H1 (cell line): ENCODE measurements around the gene NFIA. TPM values are rescaled to one million over a fixed set of nuclear protein-coding genes. Genes with fewer than 3 reads are reported as not detected.

Experiments used
- BRCA1 ChIP-seq: IDR thresholded peaks from 2 replicates; pipeline ENCODE4 v1.6.1; 2012; ENCODE audit warnings: low read depth, low read length, improper control_type of control experiment
- HDAC6 ChIP-seq: IDR thresholded peaks from one replicate; pipeline ENCODE4 v1.7.1; 2012; ENCODE audit warnings: low read depth, mild to moderate bottlenecking, inconsistent platforms, low read length, moderate library complexity
- KDM1A ChIP-seq: fragments of 200-600, 300-600 bp; sonication (generic); IDR thresholded peaks from 2 replicates; pipeline ENCODE4 v1.7.1; 2016; ENCODE audit warnings: mild to moderate bottlenecking, low read length, borderline replicate concordance
- SUZ12 ChIP-seq: fragments of 200-600 bp; sonication (generic); IDR thresholded peaks from 2 replicates; pipeline ENCODE4 v1.6.1; 2012; ENCODE audit warnings: mild to moderate bottlenecking, inconsistent platforms, low read length, moderate library complexity, mixed read lengths
- polyA plus RNA-seq, 7 experiments: library from polyadenylated mRNA; depleted of rRNA in 3 of 7; stranded (reverse) in 5 of 7; unstranded in 2 of 7; fragments of >200 nt in 5 of 7; fragments of 200-250 nt in 2 of 7; gene quantifications; 1 replicate in 5 of 7; 2 replicates in 1 of 7; 4 replicates in 1 of 7; pipeline versions ENCODE4 v1.2.1 to v1.2.3, GENCODE V29; 2011 to 2013; ENCODE audit warnings: missing spikeins in 2 of 7, mixed read lengths in 2 of 7
- total RNA-seq: library from RNA; stranded (reverse); fragmentation: NEBNext Ultra II Directional; extraction: Animal tissue kit (Norgen Biotek cat#: 25700); gene quantifications from 2 replicates; pipeline ENCODE4 v1.2.1, GENCODE V29; 2021

Gene NFIA
- total and polyA plus RNA-seq, 2 of the 8 experiments (the other 6 are each of a cell fraction or from before 2014, with no cell fraction given), result 1.8 to 2.3 TPM

DNA sequence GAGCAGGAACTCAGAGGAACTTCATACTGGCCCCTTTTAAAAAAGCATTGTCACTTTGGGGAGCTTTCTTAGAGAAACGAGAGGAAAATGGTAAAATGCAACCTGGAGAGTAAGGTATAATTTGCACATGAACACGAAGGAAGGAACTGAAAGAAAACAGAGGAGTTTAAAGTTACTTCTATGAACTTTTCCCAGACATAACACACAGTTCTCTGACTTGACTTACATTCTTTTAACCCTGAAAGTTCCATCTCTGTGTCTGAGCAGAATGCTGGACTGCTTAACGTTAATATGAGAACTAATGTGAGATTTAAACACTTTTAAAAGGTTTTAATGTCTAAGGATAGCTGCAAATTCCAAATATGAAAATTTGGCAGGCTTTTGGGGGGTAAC lies 102.3 kb downstream of the NFIA start (continued):
- no peak for TF ChIP-seq SUZ12
- no peak for TF ChIP-seq KDM1A
- TF ChIP-seq HDAC6, result no peak
- TF ChIP-seq BRCA1, result no peak
